HG03159 (cell line): ENCODE measurements around the gene TMEM107.
A peak's percentile ranks its signal among the peaks of the same experiment; 100 is the strongest.

Experiments used
- ATAC-seq: cut with Tn5 transposase; IDR thresholded peaks from one replicate; pipeline ENCODE4 v1.9.1; 2021; ENCODE audit warnings: mild to moderate bottlenecking, moderate library complexity; ENCODE audit not compliant: unreplicated experiment

Gene TMEM107

GRCh38 chr17:8151641-8152111 lies 24.5 kb downstream of the TMEM107 start:
- ATAC-seq, result no peak

GRCh38 chr17:8151120-8151640 lies 25.0 kb downstream of the TMEM107 start:
- peak; percentile 44 for ATAC-seq

GRCh38 chr17:8150194-8151119 lies 25.7 kb downstream of the TMEM107 start:
- no peak for ATAC-seq

DNA sequence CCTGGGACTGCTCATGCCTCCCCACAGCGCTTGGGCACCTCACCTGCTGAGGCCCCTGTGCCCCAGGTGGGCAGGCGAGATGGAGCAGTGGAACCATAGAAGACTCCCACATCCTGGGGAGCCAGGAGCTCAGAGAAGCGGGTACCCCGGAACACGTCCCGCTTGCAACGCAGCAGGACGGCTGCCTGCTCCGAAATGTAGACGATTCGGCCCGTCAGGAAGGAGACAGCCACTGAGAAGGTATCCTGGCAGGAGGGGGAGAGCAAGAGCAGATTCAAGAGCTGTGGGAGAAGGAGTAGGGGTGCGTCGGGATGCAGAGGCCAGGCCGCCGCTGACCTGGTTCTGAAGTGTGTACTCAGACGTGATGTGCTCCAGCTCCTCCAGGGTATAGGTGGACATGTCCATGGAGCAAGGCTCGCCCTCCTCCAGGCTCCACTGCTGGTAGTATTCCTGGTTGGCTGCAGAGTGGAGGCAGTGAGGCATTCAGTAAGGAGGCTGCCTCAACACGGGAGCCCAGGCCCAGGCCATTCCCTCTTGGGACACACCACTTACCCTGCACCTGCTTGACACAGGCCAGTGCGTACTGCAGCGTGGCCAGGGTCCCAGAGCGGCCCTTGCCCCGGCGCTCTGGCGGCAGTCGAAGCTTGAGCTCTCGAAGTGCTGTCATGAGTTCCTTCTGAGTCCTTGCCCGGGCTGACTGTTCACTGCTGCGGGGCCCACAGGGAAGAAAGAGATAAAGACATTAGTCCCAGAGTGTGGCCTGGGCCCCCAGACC lies 26.6 kb downstream of the TMEM107 start:
- ATAC-seq, result no peak

GRCh38 chr17:8148560-8148959 lies 27.6 kb downstream of the TMEM107 start:
- ATAC-seq, result no peak

DNA sequence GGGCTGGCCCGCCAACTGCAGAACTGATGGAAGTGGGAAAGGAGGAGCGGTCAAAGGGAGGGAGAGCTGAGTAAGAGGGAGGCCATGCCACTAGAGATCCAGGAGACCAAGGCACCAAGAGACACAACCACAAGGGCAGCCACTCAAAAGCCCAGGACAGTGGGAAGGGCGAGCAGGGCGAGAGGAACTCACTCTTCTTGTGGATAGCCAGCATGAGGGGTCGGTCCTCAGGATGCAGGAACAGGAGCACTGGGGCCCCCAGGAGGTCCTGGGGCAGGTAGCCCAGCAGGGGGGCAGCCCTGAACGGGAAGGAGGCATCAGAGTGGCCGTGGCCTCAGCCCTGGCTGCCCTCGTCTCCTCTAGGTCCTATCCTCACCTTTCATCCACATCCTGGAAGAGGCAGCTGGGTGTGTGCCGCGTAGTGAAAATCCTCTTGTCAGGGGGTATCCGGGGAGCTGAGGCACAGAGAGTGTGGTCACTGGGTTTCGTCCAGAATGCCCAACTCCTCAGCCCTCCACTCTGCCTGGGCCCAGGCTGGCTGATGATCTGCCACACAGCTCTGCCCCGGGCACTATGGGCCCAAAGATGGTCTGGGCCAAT lies 28.3 kb downstream of the TMEM107 start:
- ATAC-seq, result no peak

DNA sequence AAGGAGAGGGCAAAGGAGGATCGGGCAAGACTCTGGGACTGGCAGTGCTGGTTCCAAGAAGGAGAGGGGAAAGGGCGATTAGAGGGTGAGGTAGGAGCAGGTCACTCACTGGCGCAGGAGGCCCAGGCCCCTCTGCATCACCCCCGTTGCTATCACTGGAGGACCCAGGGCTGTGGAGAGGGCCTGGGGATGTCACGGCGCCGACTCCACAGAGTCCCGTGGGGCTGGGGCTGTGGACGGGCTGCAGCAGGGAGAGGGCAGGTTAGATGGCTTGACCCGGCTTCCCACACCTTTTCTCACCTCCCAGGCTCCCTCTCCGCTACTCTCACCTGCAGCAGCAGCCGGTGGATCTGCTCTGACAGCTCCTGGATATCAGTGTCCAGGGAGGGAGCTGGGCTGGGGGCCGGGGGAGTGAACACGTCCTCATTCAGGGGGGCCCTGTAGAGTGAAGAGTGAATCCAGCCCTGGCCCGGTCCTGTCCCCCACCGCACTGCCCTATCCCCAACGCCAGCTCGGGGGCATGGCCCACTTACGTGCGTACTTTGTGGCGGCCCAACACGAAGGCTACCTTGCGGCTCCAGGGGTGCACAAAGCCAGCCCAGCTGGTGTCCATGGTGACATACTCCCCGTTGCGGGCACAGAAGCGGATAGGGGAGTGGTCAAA lies 28.9 kb downstream of the TMEM107 start:
- ATAC-seq, result no peak

DNA sequence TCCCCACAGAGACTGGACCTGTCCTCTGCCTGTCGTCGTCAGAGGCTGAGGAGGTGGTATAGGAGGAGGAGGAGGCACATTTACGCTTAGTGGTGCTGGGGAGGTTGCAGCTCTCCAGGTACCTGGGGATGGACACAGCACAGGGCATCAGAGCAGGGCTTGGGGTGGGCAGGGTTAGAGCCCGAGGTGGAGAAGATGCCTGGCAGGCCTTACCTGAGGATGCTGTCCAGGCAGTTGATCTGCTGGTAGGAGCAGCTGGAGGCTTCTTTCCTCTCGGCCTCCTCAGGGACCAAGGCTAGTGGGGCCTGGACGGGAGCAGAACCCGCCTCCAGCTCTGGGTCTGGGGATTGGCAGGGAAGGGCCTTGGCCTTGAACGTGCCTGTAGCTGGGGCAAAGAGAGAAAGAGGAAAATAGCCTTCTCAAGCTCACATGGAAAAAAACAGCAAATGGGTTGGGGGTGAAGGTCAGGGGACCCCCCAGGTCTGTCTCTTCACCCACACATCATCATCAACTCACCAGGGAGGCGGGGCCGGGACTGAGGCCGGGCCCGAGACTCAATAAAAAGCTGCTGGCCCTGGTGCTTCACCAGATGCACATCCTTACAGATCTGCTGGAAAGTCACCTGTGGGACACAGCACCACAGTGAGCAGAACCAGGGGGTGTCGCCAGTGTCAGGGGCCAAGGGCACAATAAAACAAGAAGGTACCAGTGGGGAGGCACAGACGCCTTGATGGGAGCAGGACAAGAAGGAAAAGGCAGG lies 29.6 kb downstream of the TMEM107 start:
- ATAC-seq, result no peak

DNA sequence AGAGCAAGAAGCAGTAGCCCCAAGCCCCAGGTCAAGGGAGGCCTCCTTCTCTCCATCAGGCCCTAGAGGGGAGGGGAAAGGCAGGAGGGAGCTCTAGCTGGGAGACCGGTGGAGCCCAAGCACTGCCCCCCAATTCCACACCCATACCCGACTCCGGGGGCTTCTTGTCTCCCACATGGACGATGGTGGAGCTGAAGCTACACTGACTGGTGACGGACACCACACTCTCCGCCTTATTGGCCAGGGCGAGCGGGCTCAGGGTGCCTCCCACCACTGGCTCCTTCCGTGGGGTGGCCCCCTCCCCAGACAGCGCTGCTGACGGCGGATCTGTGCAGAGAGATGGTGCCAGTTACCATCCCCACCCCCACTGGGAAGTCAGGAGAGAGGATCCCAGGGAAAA lies 30.4 kb downstream of the TMEM107 start:
- no peak for ATAC-seq

DNA sequence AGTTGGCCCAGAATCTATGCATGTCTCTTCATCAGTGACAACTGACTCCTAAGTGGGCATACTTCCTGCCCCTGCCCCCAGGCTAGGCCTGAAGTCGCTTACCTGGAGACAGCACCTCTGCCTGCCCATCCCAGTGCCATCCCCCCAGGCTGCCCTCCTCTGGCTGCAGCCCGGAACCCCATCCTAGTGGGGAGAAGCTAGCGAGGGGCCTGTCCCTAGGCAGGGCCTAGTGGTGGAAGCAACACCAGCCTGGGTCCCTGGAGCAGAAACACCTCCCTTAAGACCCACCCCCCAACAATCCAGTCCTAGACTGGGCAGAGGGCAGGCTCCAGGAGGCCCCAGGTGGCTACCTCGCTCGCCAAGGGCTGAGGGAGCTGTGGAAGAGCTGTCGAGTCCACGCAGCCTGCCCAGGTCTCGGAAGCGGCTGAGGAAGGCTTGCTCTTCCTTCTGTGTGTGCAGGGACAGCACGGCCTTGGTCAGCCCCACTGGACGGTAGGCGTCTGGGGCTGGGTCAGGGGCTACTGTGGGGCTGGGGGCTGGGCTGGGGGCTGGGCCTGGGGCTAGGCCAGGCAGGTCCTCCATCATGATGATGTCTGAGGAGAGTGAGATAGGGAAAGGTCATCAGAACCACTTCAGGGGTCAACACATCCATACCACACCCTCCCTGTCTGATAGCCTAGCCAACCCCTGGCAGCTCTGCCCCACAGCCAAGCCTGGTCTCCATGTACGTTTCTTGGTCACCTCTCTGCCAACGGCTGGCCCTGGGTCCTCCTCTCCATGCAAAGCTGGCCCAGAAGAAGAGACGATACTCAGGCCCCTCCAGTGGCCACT lies 31.6 kb downstream of the TMEM107 start:
- ATAC-seq, result no peak

GRCh38 chr17:8143581-8144400 lies 32.4 kb downstream of the TMEM107 start:
- no peak for ATAC-seq

DNA sequence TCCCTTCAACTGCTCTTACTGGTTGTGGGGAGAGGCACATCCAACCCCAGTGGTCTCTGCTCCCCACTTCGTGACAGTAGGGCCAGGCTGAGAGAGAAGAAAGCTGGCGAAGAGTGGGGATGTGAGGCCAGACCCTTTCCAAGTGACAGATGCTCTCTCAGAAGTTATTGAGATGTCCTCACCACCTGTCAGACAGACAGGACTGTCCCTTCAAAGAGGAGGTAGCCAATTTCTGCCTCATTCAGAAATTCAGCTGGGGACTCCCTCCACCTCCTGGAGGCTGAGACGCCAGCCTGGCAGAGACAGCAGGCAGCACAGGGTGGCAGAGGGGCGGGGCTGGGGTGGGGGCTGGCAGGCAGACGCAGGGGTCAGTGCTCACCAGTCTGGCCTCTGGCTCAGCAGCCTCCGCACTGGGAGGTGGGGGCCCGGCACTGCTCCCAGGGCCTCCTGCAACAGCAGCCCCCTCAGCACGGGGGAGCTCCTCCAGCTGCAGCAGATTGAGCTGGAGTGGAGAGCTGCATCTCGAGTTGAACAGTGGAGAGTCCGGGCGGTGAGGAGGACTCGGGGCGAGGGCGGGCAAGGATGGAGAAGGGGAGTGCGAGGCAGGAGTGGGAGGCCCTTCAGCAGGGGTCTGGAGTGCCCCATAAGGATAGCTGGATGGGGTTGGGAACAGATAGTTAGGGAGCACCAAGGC lies 33.1 kb downstream of the TMEM107 start:
- ATAC-seq, result no peak

DNA sequence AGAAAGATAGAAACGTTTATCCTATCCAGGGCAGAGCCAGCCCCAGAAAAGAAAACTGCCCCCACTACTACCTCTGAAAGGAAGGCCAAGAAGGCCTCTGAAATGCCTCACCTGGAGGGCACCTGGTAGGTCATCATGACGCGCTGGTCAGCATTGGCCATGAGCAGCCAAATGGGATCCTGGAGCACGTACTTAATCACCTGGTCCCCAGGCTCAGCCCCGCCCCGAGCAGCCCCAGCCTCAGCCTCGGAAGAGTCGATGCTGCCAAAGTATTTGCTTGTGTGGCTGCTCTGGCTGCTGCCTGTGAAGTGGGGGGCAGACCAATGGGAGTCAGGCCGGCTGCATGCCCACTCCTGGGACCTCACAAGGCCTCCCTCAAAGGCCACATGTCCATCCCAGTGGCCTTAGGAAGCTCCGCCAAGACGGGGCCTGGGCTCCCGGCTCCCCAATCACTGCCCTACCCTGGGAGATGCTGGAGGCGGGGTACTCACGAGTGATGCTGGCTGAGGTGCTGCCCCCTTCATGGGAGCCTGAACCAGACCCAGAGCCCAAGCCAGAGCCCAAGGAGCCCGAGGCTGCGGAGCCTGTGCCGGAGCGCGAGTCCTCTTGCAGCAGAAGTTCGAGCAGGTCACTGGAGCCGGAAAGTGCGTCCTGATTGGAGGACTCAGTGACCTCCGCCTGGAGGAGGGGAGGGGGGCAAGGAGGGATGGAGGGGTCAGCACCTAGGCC lies 33.9 kb downstream of the TMEM107 start:
- no peak for ATAC-seq

DNA sequence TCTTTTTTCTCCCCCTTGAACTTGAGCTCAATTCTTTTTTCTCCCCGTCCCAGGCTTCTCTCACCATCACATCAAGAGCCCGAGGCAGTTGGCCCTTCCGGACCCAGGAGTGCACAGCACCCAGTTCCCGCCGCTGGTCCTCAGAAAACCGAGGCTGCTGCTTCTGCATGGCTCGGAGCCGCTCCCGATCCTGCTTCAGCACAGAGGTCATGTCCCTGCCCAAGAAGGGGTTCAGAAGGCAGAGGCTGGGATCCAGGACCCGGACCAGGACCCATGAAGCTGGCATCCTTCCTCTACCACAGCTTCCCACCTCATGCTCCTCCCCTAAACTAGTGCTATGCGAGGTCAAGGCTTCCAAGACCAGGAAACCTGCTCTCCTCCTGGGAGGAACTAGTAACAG lies 34.4 kb downstream of the TMEM107 start:
- no peak for ATAC-seq

DNA sequence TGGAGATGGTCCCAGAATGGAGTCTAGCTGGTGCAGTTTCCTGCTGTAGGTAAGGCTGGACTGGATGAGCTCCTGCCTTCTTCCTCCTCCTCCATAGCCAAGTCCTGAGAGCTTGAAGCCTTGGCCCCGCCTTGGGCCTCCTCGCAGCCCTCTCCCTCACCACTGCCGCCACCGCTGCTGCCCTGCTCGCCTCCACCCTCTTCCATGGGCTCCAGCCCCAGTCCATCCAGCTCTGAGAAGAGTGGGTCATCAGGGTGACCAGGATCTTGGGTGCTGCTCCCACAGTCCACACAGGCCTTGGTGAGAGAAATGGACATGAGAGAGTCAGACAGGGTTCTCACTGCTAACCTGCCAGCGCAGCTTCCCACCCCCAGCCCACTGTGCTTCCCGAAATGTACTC lies 35.1 kb downstream of the TMEM107 start:
- ATAC-seq, result no peak

DNA sequence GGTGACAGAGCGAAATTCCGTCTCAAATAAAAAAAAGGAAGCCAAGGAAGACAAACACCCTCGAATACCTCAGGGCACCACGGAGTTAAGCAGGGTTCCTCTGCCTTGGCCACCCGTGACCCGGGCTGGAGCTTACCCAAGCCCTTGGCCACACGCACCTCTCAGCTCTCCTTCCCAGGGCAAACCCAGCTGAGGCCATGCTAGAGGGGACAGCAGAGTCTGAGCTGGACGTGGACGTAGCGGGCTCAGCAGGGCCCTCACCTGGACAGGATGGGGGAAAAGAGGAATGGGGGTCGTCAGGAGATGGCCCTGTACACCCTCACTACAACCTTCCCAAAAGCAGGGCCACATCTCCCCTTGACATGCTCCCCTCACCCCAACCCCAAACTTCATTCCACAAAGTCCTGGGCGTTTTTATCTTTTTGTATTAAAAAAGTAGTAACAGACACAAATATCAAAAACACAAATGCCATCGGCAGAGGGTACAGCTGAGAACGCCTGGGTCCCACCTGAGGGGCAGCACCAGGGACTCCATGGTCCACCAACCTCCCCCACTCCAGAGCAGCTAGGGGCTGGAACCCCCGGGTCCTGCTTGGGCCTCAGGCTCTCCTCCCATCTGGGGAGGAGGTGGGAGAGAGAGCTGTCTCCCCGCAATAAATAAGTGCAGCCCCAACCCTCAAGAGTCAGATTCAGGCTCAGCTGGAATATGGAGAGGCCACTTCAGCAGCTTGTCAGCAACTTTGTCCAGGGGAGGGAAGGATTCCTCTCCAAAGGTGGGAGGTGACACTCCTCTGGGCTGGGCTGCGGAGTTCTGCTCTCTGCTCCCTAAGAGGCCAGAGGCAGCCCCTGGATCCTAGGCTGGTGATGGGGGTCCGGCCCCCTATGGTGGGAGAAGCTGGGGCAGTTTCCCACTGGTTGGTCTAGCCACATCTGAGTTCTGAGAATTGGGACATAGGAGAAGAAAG lies 35.8 kb downstream of the TMEM107 start:
- ATAC-seq, result no peak
